Upper lobe of left lung (tissue), 4 donors: ENCODE measurements around the gene LHFPL2.

Experiments
- CTCF ChIP-seq, 6 experiments: fragments of 450-650 bp in 4 of 6; fragments of 200-600 bp in 2 of 6; sonication (generic) in 2 of 6; IDR thresholded peaks; one replicate each; pipeline ENCODE4 v1.5.1; 2016 to 2019; ENCODE audit warnings: antibody characterized with exemption in 6 of 6
- EP300 ChIP-seq, 4 donors: sonication (generic); formaldehyde crosslinking; IDR thresholded peaks; one replicate each; pipeline ENCODE4 v1.5.1; 2017; ENCODE audit warnings: antibody characterized with exemption in 4 of 4, control low read depth in 2 of 4
- POLR2A ChIP-seq, 4 donors: fragments of 450-650 bp; IDR thresholded peaks; one replicate each; pipeline ENCODE4 v1.5.1; 2016 to 2017; ENCODE audit warnings: antibody characterized with exemption in 4 of 4, mild to moderate bottlenecking in 2 of 4
- POLR2AphosphoS5 ChIP-seq, 2 donors: sonication (generic); formaldehyde crosslinking; IDR thresholded peaks; one replicate each; pipeline ENCODE4 v1.5.1; 2017; ENCODE audit warnings: antibody characterized with exemption in 2 of 2

- TF ChIP-seq CTCF (IDR thresholded peaks at IDR 0.05) = no peak
- no peak for TF ChIP-seq POLR2AphosphoS5 (IDR thresholded peaks at IDR 0.05)
- no peak for TF ChIP-seq EP300 (IDR thresholded peaks at IDR 0.05)
- TF ChIP-seq POLR2A (IDR thresholded peaks at IDR 0.05) = no peak
Measured at GRCh38 chr5:78597974-78598371, 50.6 kb downstream of the LHFPL2 start.
